DND-41 (cell line): Measurements from ENCODE around the gene TTC17.

Source experiments
- ATAC-seq: fragments of 200-7000 bp; cut with Tn5 transposase; 3 replicates; pipeline ENCODE4 v1.9.1; 2021; ENCODE audit warnings: low read depth; ENCODE audit not compliant: insufficient read depth
- DNase-seq: peaks from one replicate; pipeline ENCODE4 v3.0.0-alpha.2; 2020
- H2AFZ ChIP-seq: 2 replicates; pipeline ENCODE4 v1.6.0; 2012; ENCODE audit warnings: low read depth, low read length
- H3K27ac ChIP-seq: 2 replicates; pipeline ENCODE4 v1.5.1; 2012; ENCODE audit warnings: low read length, inconsistent platforms
- H3K27me3 ChIP-seq: fragments of 200-600 bp; sonication (generic); 2 replicates; pipeline ENCODE4 v1.6.0; 2012; ENCODE audit warnings: low read length, mild to moderate bottlenecking, inconsistent platforms; ENCODE audit not compliant: insufficient read depth, poor library complexity
- H3K36me3 ChIP-seq: 2 replicates; pipeline ENCODE4 v1.5.1; 2012; ENCODE audit warnings: low read length, inconsistent platforms; ENCODE audit not compliant: insufficient read depth
- H3K4me1 ChIP-seq: 2 replicates; pipeline ENCODE4 v1.5.1; 2012; ENCODE audit warnings: mild to moderate bottlenecking, low read length; ENCODE audit not compliant: insufficient read depth
- H3K4me2 ChIP-seq: 2 replicates; pipeline ENCODE4 v1.6.0; 2012; ENCODE audit warnings: mild to moderate bottlenecking, moderate library complexity, low read length, inconsistent platforms; ENCODE audit not compliant: insufficient read depth
- H3K4me3 ChIP-seq, 2 experiments: fragments of 200-600 bp in 1 of 2; shearing (Covaris generic) in 1 of 2; 2 replicates each; pipeline ENCODE4 v1.5.1; 2012 to 2016; ENCODE audit warnings: inconsistent platforms in 2 of 2, low read length in 2 of 2, mild to moderate bottlenecking in 2 of 2, low read depth in 1 of 2, moderate library complexity in 1 of 2
- H3K79me2 ChIP-seq: 2 replicates; pipeline ENCODE4 v1.6.0; 2012; ENCODE audit warnings: low read length, inconsistent platforms; ENCODE audit not compliant: insufficient read depth
- H3K9ac ChIP-seq: 2 replicates; pipeline ENCODE4 v1.6.0; 2012; ENCODE audit warnings: low read depth, mild to moderate bottlenecking, inconsistent platforms, low read length, moderate library complexity
- H3K9me3 ChIP-seq: 2 replicates; pipeline ENCODE4 v1.5.1; 2012; ENCODE audit warnings: low read length, moderate library complexity, mild to moderate bottlenecking, inconsistent platforms; ENCODE audit not compliant: insufficient read depth, severe bottlenecking
- H4K20me1 ChIP-seq: 2 replicates; pipeline ENCODE4 v1.6.0; 2012; ENCODE audit warnings: low read length; ENCODE audit not compliant: insufficient read depth
- EZH2 ChIP-seq: IDR thresholded peaks from 3 replicates; pipeline ENCODE4 v1.6.1; 2012; ENCODE audit warnings: borderline replicate concordance, low read depth, mild to moderate bottlenecking, moderate library complexity, low read length, inconsistent platforms; ENCODE audit not compliant: severe bottlenecking
- TF ChIP-seq, protein P1 (sequence below): IDR thresholded peaks from 2 replicates; pipeline ENCODE4 v1.5.1; 2012; ENCODE audit warnings: borderline replicate concordance, low read length, moderate library complexity, mild to moderate bottlenecking; ENCODE audit not compliant: poor library complexity, severe bottlenecking; ENCODE audit errors: extremely low read depth

The TTC17 gene

DNA sequence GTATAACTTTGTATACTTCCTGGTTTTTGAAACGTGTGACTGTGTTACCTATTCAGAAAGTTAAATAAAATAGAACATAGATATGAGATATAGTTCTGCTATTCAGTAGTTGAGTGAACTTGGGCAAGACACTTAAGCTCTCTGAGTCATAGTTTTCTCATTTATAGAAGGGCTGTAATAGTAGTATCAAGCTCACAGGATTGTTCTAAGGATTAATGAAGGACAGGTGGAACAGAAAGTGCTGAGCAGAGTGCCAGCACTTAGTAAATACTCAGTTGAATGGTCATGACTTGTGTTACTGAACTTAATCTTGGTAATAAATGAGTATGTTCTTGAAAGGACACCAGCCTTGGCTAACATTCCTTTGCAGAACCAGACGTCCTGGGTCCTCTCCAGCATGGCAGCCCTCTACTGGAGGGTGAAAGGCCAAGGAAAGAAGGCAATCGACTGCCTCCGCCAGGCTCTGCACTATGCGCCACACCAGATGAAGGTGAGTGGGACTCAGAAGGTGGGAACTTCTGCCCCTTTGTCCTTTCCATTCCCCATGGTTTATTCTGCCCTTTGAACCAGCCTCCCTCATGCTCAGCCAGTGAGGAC, 131.2 kb downstream of the TTC17 start:
- H2AFZ ChIP-seq: no peak overlapping the region
- H3K27me3 ChIP-seq: no peaks in the 10 kb centered on the region
- no peaks in the 10 kb centered on the region for H3K4me1 ChIP-seq
- no peak overlapping the region for H3K9ac ChIP-seq
- TF ChIP-seq EZH2: no peak
- TF ChIP-seq, protein P1, sequence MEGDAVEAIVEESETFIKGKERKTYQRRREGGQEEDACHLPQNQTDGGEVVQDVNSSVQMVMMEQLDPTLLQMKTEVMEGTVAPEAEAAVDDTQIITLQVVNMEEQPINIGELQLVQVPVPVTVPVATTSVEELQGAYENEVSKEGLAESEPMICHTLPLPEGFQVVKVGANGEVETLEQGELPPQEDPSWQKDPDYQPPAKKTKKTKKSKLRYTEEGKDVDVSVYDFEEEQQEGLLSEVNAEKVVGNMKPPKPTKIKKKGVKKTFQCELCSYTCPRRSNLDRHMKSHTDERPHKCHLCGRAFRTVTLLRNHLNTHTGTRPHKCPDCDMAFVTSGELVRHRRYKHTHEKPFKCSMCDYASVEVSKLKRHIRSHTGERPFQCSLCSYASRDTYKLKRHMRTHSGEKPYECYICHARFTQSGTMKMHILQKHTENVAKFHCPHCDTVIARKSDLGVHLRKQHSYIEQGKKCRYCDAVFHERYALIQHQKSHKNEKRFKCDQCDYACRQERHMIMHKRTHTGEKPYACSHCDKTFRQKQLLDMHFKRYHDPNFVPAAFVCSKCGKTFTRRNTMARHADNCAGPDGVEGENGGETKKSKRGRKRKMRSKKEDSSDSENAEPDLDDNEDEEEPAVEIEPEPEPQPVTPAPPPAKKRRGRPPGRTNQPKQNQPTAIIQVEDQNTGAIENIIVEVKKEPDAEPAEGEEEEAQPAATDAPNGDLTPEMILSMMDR: no peak
- peaks cover 60% of the 10 kb centered on the region for H3K36me3 ChIP-seq
- no peaks in the 10 kb centered on the region for H3K79me2 ChIP-seq
- no peak overlapping the region for H3K27ac ChIP-seq
- ATAC-seq (no peak), DNase-seq (no peak)
- H3K4me3 ChIP-seq: no peak overlapping the region
- no peaks in the 10 kb centered on the region for H4K20me1 ChIP-seq
- no peaks in the 10 kb centered on the region for H3K9me3 ChIP-seq
- H3K4me2 ChIP-seq: no peak overlapping the region

DNA sequence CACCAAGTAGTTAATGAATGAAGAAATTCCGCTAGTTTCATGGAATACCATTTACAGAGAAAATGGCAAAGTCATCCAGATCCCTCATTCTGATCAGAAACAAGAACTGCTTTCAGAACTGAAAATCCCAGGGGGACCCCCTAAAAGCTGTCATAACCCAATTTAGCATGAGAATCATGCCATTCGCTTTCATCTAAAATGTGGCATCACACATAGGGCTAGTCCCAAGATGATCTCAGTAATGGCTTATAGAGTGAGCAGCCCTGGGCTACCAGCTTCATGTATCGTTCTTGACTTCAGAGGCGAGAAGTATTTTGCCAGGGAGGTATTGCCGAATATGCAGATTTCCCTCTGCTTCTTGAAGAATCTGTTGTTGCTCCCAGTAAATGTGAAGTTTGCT, 134.0 kb downstream of the TTC17 start:
- H3K36me3 ChIP-seq: peaks cover 56% of the 10 kb centered on the region
- H4K20me1 ChIP-seq: no peaks in the 10 kb centered on the region
- H3K4me3 ChIP-seq: no peak overlapping the region
- no peak overlapping the region for H3K27ac ChIP-seq
- no peaks in the 10 kb centered on the region for H3K79me2 ChIP-seq
- H3K9ac ChIP-seq: no peak overlapping the region
- TF ChIP-seq EZH2: no peak
- TF ChIP-seq, protein P1: no peak
- H2AFZ ChIP-seq: no peak overlapping the region
- H3K9me3 ChIP-seq: no peaks in the 10 kb centered on the region
- no peaks in the 10 kb centered on the region for H3K27me3 ChIP-seq
- no peak overlapping the region for H3K4me2 ChIP-seq
- H3K4me1 ChIP-seq: no peaks in the 10 kb centered on the region
- ATAC-seq (no peak), DNase-seq (no peak)

DNA sequence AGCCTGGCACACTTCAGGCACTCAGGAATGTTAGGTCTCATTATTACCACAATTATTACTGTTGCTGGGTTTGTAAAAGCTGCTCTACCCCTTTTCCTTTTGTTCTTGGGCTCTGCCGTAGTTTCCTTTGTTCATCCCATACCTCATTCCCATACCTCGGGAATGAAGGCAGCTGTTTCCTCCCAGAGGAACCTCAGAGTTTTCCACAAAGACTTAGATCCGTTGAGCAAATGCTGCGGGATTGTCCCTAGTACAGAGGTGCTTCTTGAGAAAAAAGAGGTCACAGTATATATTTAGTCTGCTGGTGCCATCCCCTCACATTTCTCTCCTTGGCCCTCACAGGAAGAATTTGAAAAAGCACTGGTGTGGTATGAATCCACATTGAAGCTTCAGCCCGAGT, 134.7 kb downstream of the TTC17 start:
- ATAC-seq: no peak
- H3K36me3 ChIP-seq: peaks cover 56% of the 10 kb centered on the region
- H3K27ac ChIP-seq: no peak overlapping the region

More for the DNA sequence above, 134.7 kb downstream of the TTC17 start:
- Histone ChIP-seq H3K4me1 (no peaks in the 10 kb centered on the region), H2AFZ (no peak overlapping the region), H3K79me2 (no peaks in the 10 kb centered on the region), H3K27me3 (no peaks in the 10 kb centered on the region), H3K4me2 (no peak overlapping the region), H3K4me3 (no peak overlapping the region), H4K20me1 (no peaks in the 10 kb centered on the region), H3K9ac (no peak overlapping the region), H3K9me3 (no peaks in the 10 kb centered on the region)
- no peak for DNase-seq
- TF ChIP-seq, protein P1: no peak
- TF ChIP-seq EZH2: no peak
